HK-2 (cell line): ENCODE data around the gene TSPAN9.
A peak's percentile ranks its signal among the peaks of the same experiment; 100 is the strongest.

Experiments used
- DNase-seq: peaks from one replicate; pipeline ENCODE4 v3.0.0-alpha.2; 2018; ENCODE audit not compliant: unreplicated experiment

The TSPAN9 gene

GRCh38 chr12:3205742-3206519 is 128.8 kb downstream of the TSPAN9 start:
- peak; percentile 70 for DNase-seq

GRCh38 chr12:3206536-3207072 is 129.4 kb downstream of the TSPAN9 start:
- DNase-seq: no peak

- DNase-seq: no peak
These were observed 130.0 kb downstream of the TSPAN9 start for GRCh38 chr12:3207175-3207574.

GRCh38 chr12:3207858-3208257 is 130.7 kb downstream of the TSPAN9 start:
- no peak for DNase-seq

GRCh38 chr12:3213188-3213587 is 136.0 kb downstream of the TSPAN9 start:
- no peak for DNase-seq

GRCh38 chr12:3213768-3214167 is 136.6 kb downstream of the TSPAN9 start:
- no peak for DNase-seq

- DNase-seq: no peak
These were observed 137.6 kb downstream of the TSPAN9 start for GRCh38 chr12:3214526-3215365.

- no peak for DNase-seq
These were observed 138.3 kb downstream of the TSPAN9 start for GRCh38 chr12:3215410-3215975.

GRCh38 chr12:3216097-3216496 is 138.9 kb downstream of the TSPAN9 start:
- DNase-seq: no peak

- DNase-seq: peak; percentile 38
These were observed 139.8 kb downstream of the TSPAN9 start for GRCh38 chr12:3216726-3217682.

- DNase-seq: no peak
These were observed 140.5 kb downstream of the TSPAN9 start for GRCh38 chr12:3217683-3218079.

GRCh38 chr12:3218228-3219171 is 141.3 kb downstream of the TSPAN9 start:
- no peak for DNase-seq

GRCh38 chr12:3219233-3219632 is 142.1 kb downstream of the TSPAN9 start:
- DNase-seq: no peak

GRCh38 chr12:3220382-3221321 is 143.5 kb downstream of the TSPAN9 start:
- DNase-seq: no peak

GRCh38 chr12:3222306-3222705 is 145.1 kb downstream of the TSPAN9 start:
- no peak for DNase-seq

GRCh38 chr12:3222979-3223378 is 145.8 kb downstream of the TSPAN9 start:
- no peak for DNase-seq

GRCh38 chr12:3223601-3224529 is 146.7 kb downstream of the TSPAN9 start:
- no peak for DNase-seq

- DNase-seq: no peak
These were observed 147.3 kb downstream of the TSPAN9 start for GRCh38 chr12:3224530-3224903.
